NCI-H2196 treated with DMSO at 0.1 percent for 48 hours (cell line): ENCODE data around the gene OPN1LW.
A peak's percentile ranks its signal among the peaks of the same experiment; 100 is the strongest.
"Not testable (repeated sequence)": the region's sequence is repeated elsewhere in the genome, so short reads cannot be mapped to it uniquely, and the experiment has no call there.

ENCODE experiments used
- DNase-seq: peaks from one replicate; lab custom pipeline; 2025; ENCODE audit not compliant: unreplicated experiment; lab: John Stamatoyannopoulos, UW

The OPN1LW gene

DNA sequence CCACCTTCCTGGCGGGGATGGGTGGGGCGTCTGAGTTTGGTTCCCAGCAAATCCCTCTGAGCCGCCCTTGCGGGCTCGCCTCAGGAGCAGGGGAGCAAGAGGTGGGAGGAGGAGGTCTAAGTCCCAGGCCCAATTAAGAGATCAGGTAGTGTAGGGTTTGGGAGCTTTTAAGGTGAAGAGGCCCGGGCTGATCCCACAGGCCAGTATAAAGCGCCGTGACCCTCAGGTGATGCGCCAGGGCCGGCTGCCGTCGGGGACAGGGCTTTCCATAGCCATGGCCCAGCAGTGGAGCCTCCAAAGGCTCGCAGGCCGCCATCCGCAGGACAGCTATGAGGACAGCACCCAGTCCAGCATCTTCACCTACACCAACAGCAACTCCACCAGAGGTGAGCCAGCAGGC is at the start of gene OPN1LW:
Gene OPN1LW, plus strand, starts transcription at position 234 of the 400 bp plus-strand sequence. Its CDS starts 41 bp downstream, at position 275.
- DNase-seq, result not testable (repeated sequence)

DNA sequence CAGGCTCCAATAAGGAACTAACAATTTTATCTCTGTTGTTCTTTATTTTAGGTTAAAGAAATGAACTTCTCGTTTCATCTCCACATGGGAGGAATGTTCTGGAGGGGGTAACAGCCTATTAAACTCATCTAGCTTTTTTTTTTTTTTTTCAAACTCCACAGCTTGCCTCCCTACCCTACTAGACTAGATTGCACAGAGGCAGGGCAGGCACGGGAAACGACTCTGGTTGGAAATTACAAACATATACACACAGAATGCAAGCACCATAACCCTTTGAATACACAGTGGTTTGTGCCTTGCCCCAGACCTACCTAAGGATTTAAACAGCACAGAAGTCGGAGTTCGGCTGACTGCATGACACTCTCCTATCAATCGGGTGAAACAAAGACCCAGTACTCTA is 49.2 kb upstream of the OPN1LW start:
- DNase-seq, result no peak

DNA sequence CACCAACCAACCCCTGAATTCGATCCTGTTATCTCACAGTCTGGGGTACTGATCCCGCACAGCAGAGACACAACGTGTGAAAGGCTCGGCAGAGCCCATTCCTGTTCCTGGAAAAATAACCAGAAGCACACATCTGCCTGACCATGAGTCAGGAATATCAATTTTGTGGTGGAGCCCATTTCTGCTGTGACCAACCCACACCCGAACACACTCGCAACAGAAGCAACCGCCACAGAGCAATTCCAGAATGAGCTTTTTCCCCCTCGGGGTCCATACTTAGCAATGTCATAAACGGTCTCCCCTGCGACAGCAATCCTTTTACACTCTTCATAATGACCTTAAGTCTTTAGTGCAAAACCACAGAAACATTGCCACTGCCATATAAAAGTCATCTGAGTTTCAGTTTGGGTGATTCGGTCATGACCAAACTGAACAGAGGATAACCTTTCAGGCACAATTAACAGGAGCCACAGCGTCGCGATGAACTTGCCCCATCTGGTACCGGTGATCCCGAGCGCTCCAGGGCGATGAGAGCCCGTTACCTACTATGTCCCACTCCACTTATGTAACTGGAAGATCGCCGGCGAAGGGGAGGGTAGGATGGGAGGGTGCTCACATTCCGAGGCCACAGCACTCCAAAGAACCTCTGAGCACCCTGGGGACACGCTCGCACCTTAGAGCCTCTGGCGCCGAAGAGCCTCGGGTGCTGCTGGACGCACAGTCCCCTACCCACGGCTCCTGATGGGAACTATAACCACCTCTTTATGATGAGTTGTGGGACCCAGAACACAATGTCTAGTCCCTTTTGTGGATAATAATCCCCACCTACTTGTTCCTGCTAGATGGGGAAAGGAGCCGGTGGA is 47.7 kb upstream of the OPN1LW start:
- no peak for DNase-seq

DNA sequence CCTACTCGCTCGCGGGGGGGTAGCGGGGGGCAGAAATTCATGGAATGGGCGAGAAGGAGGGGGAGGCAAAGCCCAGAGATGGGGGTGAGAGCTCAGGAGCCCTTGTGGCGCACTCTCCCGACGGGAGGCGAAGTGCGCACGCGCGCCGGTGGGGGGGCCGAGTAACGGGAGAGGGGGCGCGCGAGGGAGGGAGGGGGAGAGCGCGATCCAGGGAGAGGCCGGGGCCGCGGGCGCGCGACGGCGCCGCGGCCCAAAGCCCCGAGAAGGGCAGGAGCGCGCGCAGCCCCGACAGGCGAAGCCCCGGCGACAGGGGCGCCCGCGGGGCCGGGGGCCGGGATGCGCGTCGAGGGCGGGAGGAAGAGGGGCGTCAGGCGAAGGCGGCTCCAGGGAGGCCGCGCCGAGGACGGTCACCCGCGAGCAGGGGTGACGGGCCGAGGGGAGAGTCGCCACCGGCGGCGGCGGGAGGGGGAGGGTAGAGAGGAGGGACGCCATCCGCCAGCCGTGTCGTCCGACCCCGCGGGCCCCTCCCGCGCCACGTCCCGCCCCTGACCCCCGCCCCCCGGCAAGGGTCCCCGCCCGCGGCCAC is 46.9 kb upstream of the OPN1LW start:
- peak; percentile 28 for DNase-seq

DNA sequence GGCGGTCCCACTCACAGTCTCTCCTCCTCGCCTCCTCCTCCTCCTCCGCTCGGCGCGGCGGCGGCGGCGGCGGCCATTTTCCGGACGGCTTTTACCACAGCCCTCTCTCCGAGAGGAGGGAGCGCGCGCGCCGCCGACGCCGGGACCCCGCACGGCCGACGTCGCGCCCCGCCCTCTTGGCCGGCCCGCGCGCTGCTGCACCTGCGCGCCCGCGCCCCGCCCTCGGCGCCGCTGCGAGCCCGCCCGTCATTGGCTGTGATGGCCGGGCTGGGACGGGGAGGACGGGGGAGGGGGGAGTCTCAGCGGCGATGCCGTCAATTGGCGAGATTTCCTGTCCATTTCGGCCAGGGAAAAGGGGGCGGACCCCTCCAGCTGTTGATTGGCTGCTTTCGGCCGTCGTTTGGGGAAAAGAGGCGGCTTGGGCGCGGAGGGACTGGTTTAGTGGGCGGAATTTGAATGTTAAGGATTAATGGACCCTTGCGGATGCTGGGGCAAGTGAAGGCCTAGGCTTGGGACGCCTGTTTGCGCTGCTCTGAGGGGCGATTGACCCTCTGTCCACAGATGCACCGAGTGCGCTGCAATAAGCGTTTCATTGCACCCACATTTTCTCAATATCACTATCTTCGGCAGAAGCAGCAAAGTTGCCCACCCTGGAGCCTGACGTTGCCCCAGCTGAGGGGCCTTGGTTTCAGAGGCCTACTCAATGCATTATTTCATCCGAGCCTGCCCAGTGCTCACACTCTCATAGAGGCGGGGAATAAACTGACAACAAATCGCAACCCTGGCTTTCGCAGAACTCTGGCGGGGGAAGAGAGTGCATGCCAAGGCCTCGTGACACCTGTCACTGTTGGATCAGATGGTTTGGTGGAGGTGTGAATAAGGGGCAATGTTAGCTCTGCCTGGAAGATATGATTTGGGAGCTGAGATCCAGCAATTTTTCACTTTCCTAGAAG is 46.2 kb upstream of the OPN1LW start, which contains the start of gene MECP2:
Gene MECP2, minus strand, starts transcription at position 129 of the 953 bp plus-strand sequence.
- DNase-seq, result peak; percentile 84

DNA sequence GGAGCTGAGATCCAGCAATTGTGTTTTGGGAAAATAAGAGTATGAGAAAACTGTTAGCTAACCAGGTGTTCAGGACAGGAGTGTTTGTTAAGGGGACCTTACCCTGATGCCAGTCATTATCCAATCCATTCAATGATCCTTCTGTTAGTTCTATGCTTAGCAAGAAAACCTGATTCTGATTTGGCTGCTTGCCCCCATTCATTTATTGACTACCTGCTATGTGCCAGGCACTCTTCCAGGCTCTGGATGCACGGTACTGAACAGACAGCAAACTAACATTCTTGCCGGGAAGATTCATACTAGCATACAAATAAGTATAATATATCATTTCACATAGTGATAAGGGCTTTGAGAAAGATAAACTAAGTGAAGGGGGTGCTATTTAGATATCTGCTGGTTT is 45.5 kb upstream of the OPN1LW start:
- DNase-seq, result no peak

DNA sequence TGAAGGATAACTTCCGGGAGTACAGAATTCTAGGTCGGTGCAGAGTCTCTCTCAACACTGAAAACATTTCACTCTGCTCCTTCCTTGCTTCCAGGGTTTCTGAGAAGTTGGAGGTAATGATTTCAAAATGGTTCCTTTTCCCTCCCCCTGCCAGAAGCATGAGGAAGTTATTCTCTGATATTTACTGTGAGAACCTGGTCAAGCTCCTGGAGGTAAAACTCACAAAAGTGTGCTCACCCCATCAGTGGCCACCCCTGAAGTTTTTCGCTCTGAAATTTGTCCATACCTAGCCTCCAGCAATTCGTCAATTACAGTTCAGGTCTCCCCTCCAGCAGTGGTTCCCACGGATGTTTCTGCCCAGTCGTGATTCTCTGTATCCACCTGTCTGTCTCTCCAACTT is 30.3 kb upstream of the OPN1LW start:
- DNase-seq, result no peak

DNA sequence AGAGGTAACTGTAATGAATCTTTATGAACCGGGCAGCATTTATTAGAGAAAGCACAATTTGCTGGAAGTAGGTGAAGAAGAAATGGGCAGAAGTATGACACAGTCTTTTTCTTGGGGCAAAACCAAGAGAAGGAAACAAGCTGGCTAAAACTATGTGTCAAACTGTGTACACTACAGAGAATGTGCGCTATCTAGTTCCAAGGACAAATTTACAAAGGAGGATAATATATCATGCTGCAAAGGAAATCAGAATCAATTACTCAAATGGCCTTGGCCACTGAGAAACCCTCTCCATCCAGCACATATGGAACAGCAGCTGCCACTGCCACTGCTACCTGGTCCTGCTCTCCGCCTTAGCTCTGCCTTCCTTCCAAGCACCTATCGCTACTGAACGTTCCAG is 29.4 kb upstream of the OPN1LW start:
- DNase-seq, result no peak

DNA sequence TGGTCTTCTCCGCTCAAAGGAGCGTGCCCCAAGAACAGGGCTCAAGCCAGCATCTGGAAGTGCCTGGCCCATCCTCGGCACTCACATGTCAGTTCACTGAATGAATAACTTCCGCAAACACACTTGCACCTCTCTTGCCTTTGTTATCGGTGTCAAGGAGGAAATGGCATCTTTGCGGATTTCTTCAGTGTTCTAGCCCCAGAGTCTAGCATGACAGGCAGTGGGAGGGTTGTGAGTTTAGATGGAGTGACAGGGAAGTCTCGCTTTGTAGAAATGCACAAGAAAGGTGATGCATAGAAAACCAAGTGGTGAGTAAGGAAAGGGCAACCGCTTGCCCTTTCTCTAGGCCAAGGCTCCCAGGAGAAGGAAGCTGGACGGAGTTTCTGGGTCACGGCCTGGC is 29.0 kb upstream of the OPN1LW start:
- no peak for DNase-seq

DNA sequence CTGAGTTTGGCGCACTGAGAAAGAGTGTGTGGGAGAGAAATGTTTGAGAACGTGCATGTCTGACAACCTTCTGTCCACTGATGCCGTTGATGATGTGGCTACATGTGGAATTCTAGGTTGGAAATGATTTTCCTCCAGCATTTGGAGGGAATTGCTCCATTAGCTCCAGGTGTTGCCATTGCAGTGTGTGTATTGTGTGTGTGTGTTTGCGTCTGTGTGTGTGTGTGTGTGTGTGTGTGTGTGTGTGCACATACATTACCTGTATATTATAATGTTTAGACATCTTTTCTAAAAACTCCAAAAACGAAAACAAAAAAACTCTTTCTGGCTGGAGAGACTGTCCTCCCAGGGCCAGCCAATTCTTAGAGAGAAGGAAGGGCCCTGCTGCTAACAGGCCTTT is 28.3 kb upstream of the OPN1LW start:
- DNase-seq, result no peak

DNA sequence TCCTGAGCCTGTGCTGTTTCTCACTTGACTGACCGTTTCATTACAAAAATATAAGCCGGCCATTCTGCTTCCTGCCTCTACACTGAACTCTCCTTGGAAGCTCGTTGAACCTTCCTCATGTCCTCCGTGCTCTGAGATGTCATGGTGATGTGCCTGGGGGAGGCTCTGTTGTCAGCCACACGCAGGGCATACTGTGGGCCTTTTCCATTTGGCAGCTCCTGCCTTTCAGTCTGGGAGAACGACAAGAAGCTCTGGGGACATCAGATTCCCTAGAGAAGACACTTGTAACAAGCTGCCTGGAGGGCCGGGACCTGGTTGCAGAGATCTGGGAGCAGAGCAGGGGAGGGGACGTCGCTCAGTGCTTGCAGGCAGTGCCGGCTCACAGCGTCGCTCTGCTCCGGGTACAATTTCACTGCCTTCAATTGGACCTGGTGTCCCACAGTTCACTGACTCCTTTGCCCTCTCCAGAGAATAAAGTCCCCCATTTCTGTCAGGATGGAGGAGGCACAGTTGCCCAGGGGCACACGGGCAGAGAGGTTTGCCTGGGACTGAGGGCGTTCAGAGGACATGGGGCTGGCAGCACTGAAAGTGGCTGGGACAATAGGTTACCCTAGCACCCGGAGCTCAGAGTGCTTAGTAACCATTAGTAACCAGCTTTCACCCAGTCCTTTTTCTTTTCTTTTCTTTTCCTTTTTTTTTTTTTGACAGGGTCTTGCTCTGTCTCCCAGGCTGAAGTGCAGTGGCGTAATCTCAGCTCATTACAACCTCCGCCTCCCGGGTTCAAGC is 27.4 kb upstream of the OPN1LW start:
- no peak for DNase-seq

DNA sequence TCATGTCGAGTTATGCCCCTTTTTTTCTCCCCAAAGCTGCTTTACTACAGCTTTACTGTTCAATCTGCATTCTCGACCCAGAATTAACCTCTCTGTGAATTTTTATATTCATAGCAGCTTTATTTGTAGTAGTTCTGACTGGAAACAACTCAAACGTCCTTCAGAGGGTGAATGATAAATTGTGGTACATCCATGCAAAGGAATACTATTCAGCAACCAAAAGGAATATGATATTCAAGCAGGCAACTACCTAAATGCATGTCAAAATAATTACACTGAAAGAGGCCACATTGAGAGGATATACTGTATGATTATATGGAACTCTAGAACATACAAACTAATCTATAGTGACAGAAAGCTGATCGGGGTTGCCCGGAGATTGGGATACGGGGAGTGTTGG is 26.5 kb upstream of the OPN1LW start:
- no peak for DNase-seq

DNA sequence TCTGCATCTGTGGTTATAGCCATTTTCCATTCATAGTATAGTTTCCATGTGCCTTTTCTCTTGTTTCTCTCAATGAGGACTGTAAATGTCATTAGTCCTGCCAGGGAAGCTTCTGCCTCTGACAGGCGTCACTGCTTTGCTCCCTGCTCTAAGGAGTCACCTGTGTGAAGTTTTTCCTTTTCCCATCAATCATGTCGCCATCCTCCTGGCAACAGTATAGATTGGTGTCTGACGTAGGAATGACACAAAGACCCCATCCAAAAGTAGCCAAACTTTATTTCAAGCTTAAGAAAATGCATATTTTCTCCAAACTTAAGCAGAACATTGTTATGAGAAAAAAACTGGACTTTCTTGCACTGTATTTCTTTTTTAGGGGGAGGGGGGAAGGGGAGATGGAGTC is 23.5 kb upstream of the OPN1LW start:
- DNase-seq, result no peak

DNA sequence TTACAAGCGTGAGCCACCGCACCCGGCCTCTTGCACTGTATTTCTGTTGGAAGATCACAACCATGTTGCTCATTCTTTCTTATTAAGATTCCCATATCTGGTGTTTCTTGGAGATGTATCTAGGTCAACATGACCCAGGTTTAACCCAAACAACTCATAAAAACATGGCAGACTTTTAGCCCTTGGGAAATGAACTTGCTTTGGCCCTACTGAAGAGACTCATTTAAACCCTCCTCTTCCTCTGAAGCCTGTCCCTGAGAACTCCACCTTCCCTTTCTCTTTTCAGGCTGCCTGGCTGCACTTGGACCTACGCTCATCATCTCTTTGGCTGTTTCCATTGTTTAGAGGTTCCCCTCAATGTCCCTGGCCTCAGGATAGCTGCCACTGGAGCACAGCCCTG is 22.8 kb upstream of the OPN1LW start:
- no peak for DNase-seq

DNA sequence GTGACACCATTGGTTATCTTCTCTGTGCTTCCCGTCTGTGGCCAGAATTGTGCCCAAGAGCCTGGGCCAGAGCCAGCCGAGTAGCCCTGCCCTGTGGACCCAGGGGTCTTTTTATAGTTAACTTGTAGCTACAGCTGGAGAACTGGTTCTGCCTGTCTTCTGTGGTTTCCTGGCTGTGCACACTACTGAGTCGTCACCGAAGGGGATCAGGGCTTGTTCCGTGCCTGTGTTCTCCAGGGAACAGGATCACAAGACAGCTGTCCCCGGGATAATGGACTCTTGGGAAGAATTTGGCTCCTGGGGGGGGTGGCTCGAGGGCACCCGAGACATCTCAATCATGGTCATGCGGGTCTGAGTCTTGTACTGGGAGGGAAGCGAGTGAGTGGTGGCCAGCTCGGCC is 22.1 kb upstream of the OPN1LW start:
- no peak for DNase-seq

DNA sequence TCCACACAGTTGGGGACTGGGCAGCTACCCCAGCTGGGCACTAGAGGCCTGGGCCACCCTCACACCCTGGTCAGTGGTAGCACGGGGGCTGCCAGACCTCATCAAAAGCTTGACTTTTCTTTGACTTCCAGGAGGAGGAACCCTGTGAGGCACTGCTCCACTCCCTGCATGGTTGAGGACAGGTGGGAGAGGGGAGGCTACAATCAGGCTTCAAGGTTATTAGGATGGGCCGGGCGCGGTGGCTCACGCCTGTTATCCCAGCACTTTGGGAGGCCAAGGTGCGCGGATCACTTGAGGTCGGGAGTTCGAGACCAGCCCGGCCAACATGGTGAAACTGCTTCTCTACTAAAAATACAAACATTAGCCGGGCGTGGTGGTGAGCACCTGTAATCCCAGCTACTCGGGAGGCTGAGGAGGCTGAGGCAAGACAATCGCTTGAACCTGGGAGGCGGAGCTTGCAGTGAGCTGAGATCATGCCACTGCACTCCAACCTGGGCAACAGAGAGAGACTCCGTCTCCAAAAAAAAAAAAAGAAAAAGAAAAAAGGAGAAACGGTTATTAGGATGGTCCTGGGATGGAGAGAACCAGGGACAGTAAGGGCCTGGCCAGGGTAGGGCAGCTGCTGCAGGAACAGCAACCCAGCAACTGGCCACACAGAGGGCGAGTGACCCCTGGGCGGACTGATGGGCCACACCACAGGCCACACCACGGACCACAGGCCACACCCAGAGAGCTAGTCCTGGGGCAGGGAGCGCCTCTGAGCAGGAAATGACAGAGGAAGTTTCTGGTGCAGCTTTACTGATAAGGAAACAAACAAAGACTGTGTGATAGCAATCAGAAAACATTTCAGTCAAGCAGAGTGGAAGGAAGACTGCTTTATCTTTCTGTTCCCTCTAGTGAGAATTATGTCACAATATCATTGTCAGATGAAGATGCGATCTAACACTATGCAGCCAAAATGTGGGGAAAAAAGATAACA is 20.5 kb upstream of the OPN1LW start:
- no peak for DNase-seq

DNA sequence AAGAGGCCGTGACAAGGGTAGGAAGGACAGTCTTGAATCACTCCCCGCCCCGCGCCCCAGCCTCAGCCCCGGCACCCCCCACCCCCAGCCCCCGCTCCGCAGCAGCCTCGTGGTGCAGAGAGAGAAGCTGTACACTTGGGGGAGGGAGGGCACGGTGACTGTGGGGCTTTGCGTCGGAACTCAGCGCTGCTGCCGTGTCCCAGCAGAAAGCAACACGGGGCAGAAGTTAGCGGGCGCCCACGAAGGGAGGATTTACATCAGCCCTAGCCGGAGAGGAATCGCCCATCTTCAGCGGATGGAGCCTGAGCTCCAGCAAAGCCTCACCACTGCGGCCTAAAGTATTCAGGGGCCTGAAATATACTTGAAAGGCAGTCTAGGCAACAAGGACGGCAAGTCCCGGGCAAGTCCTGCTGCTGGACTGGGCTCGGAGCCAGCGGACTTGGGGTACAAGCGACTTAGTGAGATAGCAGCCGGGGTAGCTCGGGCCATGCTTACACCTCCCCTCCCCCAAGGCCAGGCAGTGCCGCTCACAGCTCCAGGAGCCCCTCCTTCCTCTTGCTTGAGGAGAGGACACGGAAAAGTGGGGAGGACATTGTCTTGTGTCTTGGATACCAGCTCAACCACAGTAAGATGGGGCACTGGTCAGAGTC is 18.5 kb upstream of the OPN1LW start:
- no peak for DNase-seq

DNA sequence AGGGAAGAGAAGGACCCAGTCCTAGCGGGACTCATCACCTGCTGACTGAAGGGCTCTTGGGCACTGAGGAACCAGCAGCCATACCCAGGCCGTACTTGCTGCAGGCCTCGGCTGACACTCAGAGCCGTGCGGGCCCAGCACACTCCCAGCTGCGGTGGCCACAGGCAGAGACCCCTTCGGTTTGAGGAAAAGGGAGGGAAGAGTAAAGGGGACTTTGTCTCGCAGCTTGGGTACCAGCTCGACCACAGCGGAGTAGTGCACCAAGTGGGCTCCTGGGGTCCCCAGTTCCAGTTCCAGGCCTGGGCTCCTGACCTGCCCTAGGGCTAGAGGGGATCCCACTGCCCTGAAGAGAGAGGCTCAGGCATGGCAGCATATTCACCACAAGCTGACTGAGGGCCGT is 17.9 kb upstream of the OPN1LW start:
- no peak for DNase-seq

DNA sequence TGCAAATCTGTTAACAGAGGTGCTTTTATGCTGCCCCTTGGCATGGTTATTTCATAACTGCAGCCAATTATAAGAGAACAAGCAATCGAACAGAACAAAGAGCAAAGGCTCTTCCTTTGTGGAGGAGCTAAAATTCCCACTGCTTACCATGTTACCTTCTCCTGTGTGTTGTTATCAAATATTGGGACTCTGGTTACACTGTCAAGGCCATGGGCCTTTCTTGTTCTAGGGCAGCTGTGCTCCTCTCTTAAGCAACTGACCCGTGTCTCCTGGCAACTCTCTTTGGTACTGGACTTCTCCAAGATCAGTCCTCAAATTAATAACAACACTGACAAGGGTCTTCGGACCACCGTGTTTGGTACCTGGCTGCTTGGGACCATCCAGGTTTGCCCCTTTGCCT is 12.1 kb upstream of the OPN1LW start:
- DNase-seq, result no peak
